HG03280 (cell line): Measurements from ENCODE around the gene GSKIP.
A peak's percentile ranks its signal among the peaks of the same experiment; 100 is the strongest.

Experiments
- ATAC-seq: cut with Tn5 transposase; IDR thresholded peaks from one replicate; pipeline ENCODE4 v1.9.1; 2021; ENCODE audit warnings: mild to moderate bottlenecking, moderate library complexity; ENCODE audit not compliant: unreplicated experiment

GSKIP gene

GRCh38 chr14:96416292-96416691, 53.0 kb downstream of the GSKIP start:
- ATAC-seq, result no peak

- no peak for ATAC-seq
Measured at GRCh38 chr14:96417254-96417653, 53.9 kb downstream of the GSKIP start.

- no peak for ATAC-seq
Measured at GRCh38 chr14:96418075-96418474, 54.7 kb downstream of the GSKIP start.

- no peak for ATAC-seq
Measured at GRCh38 chr14:96421236-96421635, 57.9 kb downstream of the GSKIP start.

GRCh38 chr14:96422992-96423391, 59.7 kb downstream of the GSKIP start:
- ATAC-seq, result no peak

GRCh38 chr14:96423446-96424108, 60.3 kb downstream of the GSKIP start:
- no peak for ATAC-seq

- ATAC-seq, result peak; percentile 75
Measured at GRCh38 chr14:96424109-96424989, 61.0 kb downstream of the GSKIP start.

- ATAC-seq, result no peak
Measured at GRCh38 chr14:96434040-96434439, 70.7 kb downstream of the GSKIP start.
